A549 (cell line): ENCODE results near the gene TSPO. TPM values are rescaled to one million over a fixed set of nuclear protein-coding genes. Genes with fewer than 3 reads are reported as not detected.

Experiments
- ATAC-seq, 2 experiments: fragments of 200-7000 bp in 1 of 2; fragments of >200 bp in 1 of 2; cut with Nextera tagmentation in 1 of 2; cut with Tn5 transposase in 1 of 2; 3 replicates each; pipeline versions ENCODE4 v1.8.0 to v1.9.1; 2018 to 2020; ENCODE audit warnings: mild to moderate bottlenecking in 1 of 2, moderate library complexity in 1 of 2
- CTCF ChIA-PET: fragments of 300-600 bp; sonication (Branson Sonifier 250); formaldehyde crosslinking; extraction: SDS; loops from one replicate; lab custom pipeline; 2021; ENCODE audit warnings: antibody characterized with exemption, inconsistent platforms; lab: Yijun Ruan, JAX
- POLR2A ChIA-PET: fragments of 350-600 bp; formaldehyde crosslinking; extraction: SDS; loops from one replicate; lab custom pipeline; 2021; ENCODE audit warnings: antibody characterized with exemption, inconsistent platforms; lab: Yijun Ruan, JAX
- DNase-seq, 2 experiments: peaks; one replicate each; pipeline versions ENCODE4 v3.0.0 to v3.0.0-alpha.2; 2011 to 2016; ENCODE audit warnings: low read depth in 1 of 2, low spot score in 1 of 2
- FAIRE-seq: peaks from 2 replicates; lab custom pipeline; 2011; peaks lifted over from hg19 to GRCh38; lab: Jason Lieb, UNC
- H3K27ac ChIP-seq, 2 experiments: fragments of >200 bp; sonication (Bioruptor Twin); formaldehyde crosslinking; 3 replicates each; pipeline ENCODE4 v1.5.1; 2016 to 2017
- H3K4me1 ChIP-seq: fragments of >200 bp; sonication (Bioruptor Twin); formaldehyde crosslinking; 3 replicates; pipeline ENCODE4 v1.6.1; 2016
- H3K4me2 ChIP-seq: fragments of >200 bp; sonication (Bioruptor Twin); formaldehyde crosslinking; 3 replicates; pipeline ENCODE4 v1.6.1; 2016
- H3K4me3 ChIP-seq: fragments of >200 bp; sonication (Bioruptor Twin); formaldehyde crosslinking; 3 replicates; pipeline ENCODE4 v1.5.1; 2016
- H3K9me3 ChIP-seq: fragments of >200 bp; sonication (Bioruptor Twin); formaldehyde crosslinking; 3 replicates; pipeline ENCODE4 v1.6.1; 2016
- ATOH8 ChIP-seq: fragments of 250-450 bp; sonication (Bioruptor Pico); IDR thresholded peaks from 2 replicates; pipeline ENCODE4 v1.5.0; 2020; ENCODE audit warnings: low read depth, mild to moderate bottlenecking, moderate library complexity
- BCL3 ChIP-seq: fragments of >200 bp; sonication (Bioruptor Twin); formaldehyde crosslinking; IDR thresholded peaks from 3 replicates; pipeline ENCODE4 v1.6.1; 2016
- BHLHE40 ChIP-seq: IDR thresholded peaks from 2 replicates; pipeline ENCODE4 v1.6.1; 2012; ENCODE audit warnings: low read depth, low read length, inconsistent platforms
- CEBPB ChIP-seq, 2 experiments: fragments of >200 bp in 1 of 2; sonication (Bioruptor Twin) in 1 of 2; formaldehyde crosslinking in 1 of 2; IDR thresholded peaks; 2 replicates each; pipeline ENCODE4 v1.6.1; 2012 to 2016
- CHD2 ChIP-seq: fragments of 150-350 bp; IDR thresholded peaks from 2 replicates; pipeline ENCODE4 v1.6.1; 2014; ENCODE audit warnings: low read length; ENCODE audit not compliant: partially characterized antibody
- EHF ChIP-seq: fragments of 250-450 bp; sonication (Bioruptor Pico); IDR thresholded peaks from 2 replicates; pipeline ENCODE4 v1.5.0; 2020; ENCODE audit warnings: mild to moderate bottlenecking
- EHMT2 ChIP-seq: fragments of 200-600 bp; sonication (generic); IDR thresholded peaks from 2 replicates; pipeline ENCODE4 v1.6.1; 2016; ENCODE audit warnings: antibody characterized with exemption, low read depth, mild to moderate bottlenecking, moderate library complexity
- ELK1 ChIP-seq: fragments of 150-350 bp; IDR thresholded peaks from 2 replicates; pipeline ENCODE4 v1.6.1; 2014; ENCODE audit warnings: low read depth, mild to moderate bottlenecking, low read length
- ESRRA ChIP-seq: fragments of 150-350 bp; IDR thresholded peaks from 2 replicates; pipeline ENCODE4 v1.6.1; 2014; ENCODE audit warnings: mild to moderate bottlenecking, low read length, borderline replicate concordance
- FOSL2 ChIP-seq, 2 experiments: fragments of 450-650 bp in 1 of 2; fragments of >200 bp in 1 of 2; sonication (Bioruptor Twin) in 1 of 2; formaldehyde crosslinking; IDR thresholded peaks; 2 replicates each; pipeline versions ENCODE4 v1.5.0 to v1.6.1; 2016 to 2020; ENCODE audit warnings: mild to moderate bottlenecking in 1 of 2, moderate library complexity in 1 of 2
- FOXS1 ChIP-seq: fragments of 250-450 bp; sonication (Bioruptor Pico); IDR thresholded peaks from 2 replicates; pipeline ENCODE4 v1.5.0; 2020; ENCODE audit warnings: mild to moderate bottlenecking, moderate library complexity
- GATA3 ChIP-seq: IDR thresholded peaks from 2 replicates; pipeline ENCODE4 v1.6.1; 2012; ENCODE audit warnings: borderline replicate concordance
- HDAC2 ChIP-seq: fragments of 200-600 bp; sonication (generic); IDR thresholded peaks from 2 replicates; pipeline ENCODE4 v1.6.1; 2016
- HES2 ChIP-seq: fragments of >200 bp; sonication (Bioruptor Twin); formaldehyde crosslinking; IDR thresholded peaks from 2 replicates; pipeline ENCODE4 v1.6.1; 2016
- HMGXB4 ChIP-seq: fragments of 250-450 bp; sonication (Bioruptor Pico); IDR thresholded peaks from 2 replicates; pipeline ENCODE4 v1.5.0; 2021; ENCODE audit warnings: mild to moderate bottlenecking, moderate library complexity, borderline replicate concordance
- HOXB13 ChIP-seq: fragments of 250-450 bp; sonication (Bioruptor Pico); IDR thresholded peaks from 2 replicates; pipeline ENCODE4 v1.5.0; 2020; ENCODE audit warnings: low read depth, mild to moderate bottlenecking, moderate library complexity
- HOXB5 ChIP-seq: fragments of 250-450 bp; sonication (Bioruptor Pico); IDR thresholded peaks from 2 replicates; pipeline ENCODE4 v1.5.0; 2020; ENCODE audit warnings: mild to moderate bottlenecking, moderate library complexity
- JUN ChIP-seq, 2 experiments: fragments of >200 bp; sonication (Bioruptor Twin); formaldehyde crosslinking; IDR thresholded peaks; 2 replicates in 1 of 2; 3 replicates in 1 of 2; pipeline ENCODE4 v1.6.1; 2016 to 2017
- JUNB ChIP-seq: fragments of >200 bp; sonication (Bioruptor Twin); formaldehyde crosslinking; IDR thresholded peaks from 2 replicates; pipeline ENCODE4 v1.6.1; 2016
- KDM1A ChIP-seq: fragments of 200-600 bp; sonication (generic); IDR thresholded peaks from 2 replicates; pipeline ENCODE4 v1.6.1; 2016; ENCODE audit warnings: low read depth, mild to moderate bottlenecking
- KDM5A ChIP-seq: fragments of 200-600 bp; sonication (generic); IDR thresholded peaks from 2 replicates; pipeline ENCODE4 v1.6.1; 2016; ENCODE audit warnings: antibody characterized with exemption, mild to moderate bottlenecking
- MAFK ChIP-seq: fragments of 450-650 bp; IDR thresholded peaks from 2 replicates; pipeline ENCODE4 v1.6.1; 2014; ENCODE audit not compliant: partially characterized antibody
- MAX ChIP-seq: IDR thresholded peaks from 2 replicates; pipeline ENCODE4 v1.6.1; 2012
- MAZ ChIP-seq: fragments of 150-350 bp; IDR thresholded peaks from 2 replicates; pipeline ENCODE4 v1.6.1; 2014; ENCODE audit warnings: antibody characterized with exemption, low read depth, low read length, borderline replicate concordance
- MYC ChIP-seq: IDR thresholded peaks from 2 replicates; pipeline ENCODE4 v1.6.1; 2012; ENCODE audit warnings: mild to moderate bottlenecking, inconsistent platforms, low read length, improper control_type of control experiment, borderline replicate concordance
- NR3C1 ChIP-seq: fragments of >200 bp; sonication (Bioruptor Twin); formaldehyde crosslinking; IDR thresholded peaks from 3 replicates; pipeline ENCODE4 v1.6.1; 2017
- RAD21 ChIP-seq, 2 experiments: fragments of >200 bp in 1 of 2; sonication (Bioruptor Twin) in 1 of 2; formaldehyde crosslinking in 1 of 2; IDR thresholded peaks in 1 of 2; conservative IDR thresholded peaks in 1 of 2; 2 replicates in 1 of 2; 3 replicates in 1 of 2; pipeline ENCODE4 v1.6.1; 2012 to 2018; ENCODE audit warnings: inconsistent platforms in 1 of 2
- TP53 ChIP-seq: fragments of 250-450 bp; sonication (Bioruptor Pico); IDR thresholded peaks from 2 replicates; pipeline ENCODE4 v1.5.0; 2021; ENCODE audit warnings: mild to moderate bottlenecking, moderate library complexity
- ZC3H11A ChIP-seq: fragments of 450-650 bp; IDR thresholded peaks from 2 replicates; pipeline ENCODE4 v1.6.1; 2014; ENCODE audit warnings: antibody characterized with exemption, mild to moderate bottlenecking
- ZNF302 ChIP-seq: fragments of 250-450 bp; sonication (Bioruptor Pico); IDR thresholded peaks from 2 replicates; pipeline ENCODE4 v1.9.0; 2021; ENCODE audit warnings: inconsistent platforms, mild to moderate bottlenecking, moderate library complexity
- ZSCAN20 ChIP-seq: fragments of 250-450 bp; sonication (Bioruptor Pico); IDR thresholded peaks from 2 replicates; pipeline ENCODE4 v1.8.0; 2022; ENCODE audit warnings: mild to moderate bottlenecking, moderate library complexity
- WGBS: methylation state at CpG from one replicate; pipeline ENCODE4 v1.1.6; 2017; ENCODE audit errors: missing lambda C conversion rate; 5-methylcytosine and 5-hydroxymethylcytosine counted together
- polyA plus RNA-seq, 4 experiments: library from polyadenylated mRNA; depleted of rRNA in 3 of 4; stranded (reverse); fragments of >200 nt; fragmentation: RNase III in 1 of 4; extraction: RNeasy Plus Mini Kit Qiagen cat#74134 plus additional on column Dnase treatment in 1 of 4; gene quantifications; 2 replicates in 3 of 4; 3 replicates in 1 of 4; pipeline ENCODE4 v1.2.3, GENCODE V29; 2011 to 2017

Gene TSPO
- polyA plus RNA-seq, 2 of the 4 experiments (the other 2 are of a cell fraction): 43.2 to 94.4 TPM

GRCh38 chr22:43208703-43209522 is 57.6 kb downstream of the TSPO start:
- FAIRE-seq (no peak), DNase-seq (no peak), ATAC-seq (no peak)
- WGBS: 81% methylated on average over 10 of the region's 26 CpGs
- POLR2A ChIA-PET: no interaction called here
- CTCF ChIA-PET: no interaction called here
- no peak overlapping the region for H3K27ac ChIP-seq
- no peak overlapping the region for H3K4me3 ChIP-seq
- H3K9me3 ChIP-seq: no peaks in the 10 kb centered on the region
- TF ChIP-seq HOXB5 (CRISPR knock-in tag) (no peak), EHF (CRISPR knock-in tag) (no peak), ELK1 (no peak), HDAC2 (no peak), EHMT2 (no peak), JUN (IDR thresholded peaks at IDR 0.05) (no peak), BHLHE40 (no peak), GATA3 (no peak), TP53 (CRISPR knock-in tag) (no peak), NR3C1 (no peak), MAX (no peak), JUNB (no peak)
- no peak overlapping the region for H3K4me2 ChIP-seq
- H3K4me1 ChIP-seq: no peaks in the 10 kb centered on the region

GRCh38 chr22:43209523-43209890 is 58.1 kb downstream of the TSPO start:
- no peak for ATAC-seq

GRCh38 chr22:43209971-43210370 is 58.6 kb downstream of the TSPO start:
- Histone ChIP-seq H3K4me2 (no peak overlapping the region), H3K9me3 (no peaks in the 10 kb centered on the region), H3K27ac (no peak overlapping the region), H3K4me1 (no peaks in the 10 kb centered on the region), H3K4me3 (no peak overlapping the region)
- ATAC-seq (no peak), DNase-seq (no peak), FAIRE-seq (no peak)
- 80% methylated on average over 6 of the region's 22 CpGs for WGBS
- CTCF ChIA-PET: interaction anchor here (0.7 kb wide), 1 partner anchor 13 kb away, joined by 5 read pairs; no protein-coding TSS in a partner anchor
- POLR2A ChIA-PET: no interaction called here
- TF ChIP-seq HOXB13 (CRISPR knock-in tag) (no peak), CEBPB (IDR thresholded peaks at IDR 0.05) (no peak), MAZ (no peak), MAFK (no peak), FOSL2 (IDR thresholded peaks at IDR 0.05) (no peak), FOSL2 (CRISPR knock-in tag; IDR thresholded peaks at IDR 0.05) (no peak), MYC (no peak), FOXS1 (CRISPR knock-in tag) (no peak), ATOH8 (CRISPR knock-in tag) (no peak), ESRRA (no peak), HES2 (no peak), HMGXB4 (no peak), CHD2 (no peak)

More at GRCh38 chr22:43209523-43209890, 58.1 kb downstream of the TSPO start:
- WGBS: 84% methylated on average over 13 of the region's 15 CpGs
- Histone ChIP-seq H3K4me3 (no peak overlapping the region), H3K27ac (no peak overlapping the region), H3K4me1 (no peaks in the 10 kb centered on the region), H3K9me3 (no peaks in the 10 kb centered on the region), H3K4me2 (no peak overlapping the region)
- DNase-seq (no peak), FAIRE-seq (no peak)
- ChIA-PET CTCF (no interaction called here), POLR2A (no interaction called here)
- TF ChIP-seq CHD2 (no peak), HOXB5 (CRISPR knock-in tag) (no peak), ESRRA (no peak), KDM5A (no peak), KDM1A (no peak), MAZ (no peak), RAD21 (conservative IDR thresholded peaks at IDR 0.05 in 1 of 2, IDR thresholded peaks at IDR 0.05 in 1 of 2) (no peak), BCL3 (no peak), ZNF302 (no peak), ZC3H11A (no peak), ZSCAN20 (no peak)
